HG03342 (cell line): ENCODE results near the gene SLC35E1.

Experiments
- ATAC-seq: cut with Tn5 transposase; IDR thresholded peaks from one replicate; pipeline ENCODE4 v1.9.1; 2021; ENCODE audit warnings: mild to moderate bottlenecking, moderate library complexity; ENCODE audit not compliant: unreplicated experiment

Gene SLC35E1

DNA sequence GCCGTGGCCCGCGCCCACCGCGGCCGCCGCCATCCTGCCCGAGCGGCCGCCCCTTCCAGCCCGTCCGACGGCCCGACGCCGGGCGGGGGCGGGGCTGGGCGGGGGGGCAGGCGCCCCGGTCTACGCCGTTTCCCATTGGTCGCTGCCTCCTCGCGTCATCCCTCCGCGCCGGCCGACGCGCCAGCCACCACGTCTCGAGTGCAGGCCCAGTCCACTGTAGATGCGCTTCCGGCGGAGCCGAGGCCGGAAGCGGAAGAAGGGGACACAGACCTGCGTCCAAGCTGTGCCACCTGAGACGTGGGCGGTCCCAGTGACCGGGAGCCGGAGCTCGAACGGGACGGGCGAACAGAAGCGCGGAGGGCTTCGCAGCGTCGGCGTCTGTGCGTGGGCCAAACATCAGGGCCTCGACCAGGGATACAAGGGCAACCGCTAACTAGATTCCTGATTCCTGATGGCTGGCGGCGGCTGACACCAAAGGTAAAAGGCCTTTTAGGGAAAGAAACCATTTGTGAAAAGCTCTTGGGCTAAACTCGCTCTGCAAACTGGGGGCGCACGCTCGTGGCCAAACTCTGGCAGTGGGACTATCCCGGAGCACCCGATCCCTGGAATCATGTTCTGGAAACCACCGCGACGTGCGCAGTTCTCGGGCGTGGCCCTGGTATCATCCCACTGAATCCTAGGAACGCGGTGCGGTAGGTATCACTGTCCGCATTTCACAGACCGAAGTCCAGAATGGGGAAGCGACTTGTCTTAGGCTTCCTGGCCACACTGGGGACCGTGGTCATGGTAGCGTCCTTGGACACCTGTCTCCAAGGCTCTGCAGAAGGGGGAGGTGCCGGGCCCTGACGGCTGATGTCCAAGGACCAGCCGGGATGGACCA is at the start of gene SLC35E1:
Gene SLC35E1 (minus strand): TSS at position 84 of the 880 bp plus-strand sequence. CDS start 51 bp downstream, at position 33.
- ATAC-seq, result peak; percentile 82

DNA sequence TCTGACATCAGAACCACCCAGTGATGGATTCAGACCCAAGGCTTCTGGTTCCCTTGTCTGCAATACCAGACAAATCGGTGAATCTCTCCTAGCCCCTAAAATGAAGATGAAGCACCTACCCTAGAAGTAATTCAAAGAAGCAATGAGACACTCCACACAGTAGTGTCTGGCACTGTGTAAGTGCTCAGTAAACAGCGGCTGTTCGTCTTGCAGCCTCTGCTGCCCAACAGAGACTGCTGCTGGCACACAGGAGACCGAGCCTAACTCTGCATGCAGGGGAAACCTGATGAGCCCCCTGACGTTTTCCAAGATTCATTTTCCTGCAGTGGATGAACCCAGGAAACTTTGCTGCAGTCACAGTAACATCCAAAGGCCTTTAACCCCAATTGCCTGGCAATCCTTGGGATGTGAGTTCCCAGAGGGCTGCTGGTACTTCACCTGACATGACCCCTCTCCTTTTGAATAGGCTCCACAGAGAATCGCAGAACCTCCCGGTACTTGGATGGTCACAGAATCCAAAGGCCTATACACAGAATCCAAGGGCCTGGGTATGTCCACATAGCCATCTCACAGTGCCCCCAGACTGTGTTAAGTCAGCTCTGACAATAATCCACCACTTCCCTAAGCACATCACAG is 49.1 kb upstream of the SLC35E1 start:
- no peak for ATAC-seq

DNA sequence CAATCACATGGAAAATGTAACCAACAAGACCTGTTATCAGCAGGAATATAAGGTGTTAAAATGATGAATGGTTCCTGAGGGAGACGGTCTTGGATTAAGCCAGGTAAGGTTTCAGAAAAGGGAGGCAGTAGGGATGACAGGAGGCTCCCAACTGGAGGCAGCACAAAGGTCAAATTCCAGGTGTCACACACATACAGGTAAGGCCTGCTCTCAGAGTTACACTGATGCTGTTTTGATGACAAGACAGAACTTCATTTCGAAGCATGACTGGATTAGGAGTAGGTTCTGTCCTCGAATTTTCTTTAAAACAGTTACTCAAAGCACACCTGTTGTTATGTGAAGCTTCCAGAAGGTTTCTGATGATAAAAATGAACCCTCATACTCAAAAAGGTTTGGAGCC is 48.4 kb upstream of the SLC35E1 start:
- no peak for ATAC-seq

DNA sequence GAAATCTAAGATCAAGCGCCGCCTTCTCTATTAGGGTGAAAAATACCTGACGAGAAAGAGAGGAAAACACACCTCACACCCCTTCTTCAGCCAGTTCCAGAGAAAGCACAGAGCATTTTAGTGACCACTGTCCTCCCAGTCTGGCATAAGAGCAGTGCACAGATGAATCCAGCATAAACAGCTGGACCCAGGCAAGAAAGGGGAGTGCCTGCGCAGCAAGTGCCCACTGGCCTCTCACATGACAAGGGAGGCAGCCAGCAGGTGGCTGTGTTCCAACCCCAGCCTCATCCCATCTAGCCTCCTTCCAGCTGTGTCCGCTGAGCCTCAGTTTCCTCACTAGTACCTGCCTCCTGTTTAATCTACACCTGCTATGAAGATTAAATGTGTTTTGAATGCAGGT is 47.8 kb upstream of the SLC35E1 start:
- ATAC-seq, result no peak

DNA sequence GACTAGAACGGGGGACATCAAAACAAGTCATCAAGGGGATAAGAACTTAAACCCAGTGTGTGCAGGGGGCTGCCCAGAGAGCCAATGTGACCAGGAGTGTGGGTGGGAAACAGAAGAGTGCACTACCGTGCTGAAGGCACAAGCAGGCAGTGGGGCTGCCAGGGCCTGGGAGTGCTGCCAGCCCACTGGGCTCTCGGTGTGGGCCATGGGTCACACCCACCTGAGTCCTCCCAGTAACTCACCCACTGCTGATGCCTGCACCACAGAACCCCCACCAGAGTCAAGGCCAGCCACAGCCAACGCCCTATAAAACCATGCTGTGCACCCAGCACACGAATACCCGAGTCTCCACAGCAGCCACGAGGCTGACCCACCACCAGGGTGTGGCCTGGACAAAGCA is 47.2 kb upstream of the SLC35E1 start:
- no peak for ATAC-seq

DNA sequence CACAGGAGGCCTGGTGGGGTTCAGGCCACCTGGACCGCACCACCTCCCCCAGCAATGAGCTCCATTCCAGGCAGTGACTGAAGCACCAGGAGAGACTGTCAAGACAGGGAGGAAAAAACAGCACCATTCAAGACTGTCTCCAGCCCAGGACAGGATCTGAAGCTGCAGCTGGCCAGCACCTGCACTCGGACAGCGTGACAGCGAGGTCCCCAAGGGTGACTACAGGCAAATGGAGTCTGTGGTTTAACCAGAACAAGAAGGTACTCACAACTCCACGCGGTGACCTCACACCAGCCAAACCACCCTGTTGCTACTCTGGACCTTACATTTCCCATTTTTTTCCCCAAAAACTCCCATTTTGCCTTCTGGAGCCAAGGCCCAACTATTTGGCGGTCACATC is 46.0 kb upstream of the SLC35E1 start:
- ATAC-seq, result no peak

DNA sequence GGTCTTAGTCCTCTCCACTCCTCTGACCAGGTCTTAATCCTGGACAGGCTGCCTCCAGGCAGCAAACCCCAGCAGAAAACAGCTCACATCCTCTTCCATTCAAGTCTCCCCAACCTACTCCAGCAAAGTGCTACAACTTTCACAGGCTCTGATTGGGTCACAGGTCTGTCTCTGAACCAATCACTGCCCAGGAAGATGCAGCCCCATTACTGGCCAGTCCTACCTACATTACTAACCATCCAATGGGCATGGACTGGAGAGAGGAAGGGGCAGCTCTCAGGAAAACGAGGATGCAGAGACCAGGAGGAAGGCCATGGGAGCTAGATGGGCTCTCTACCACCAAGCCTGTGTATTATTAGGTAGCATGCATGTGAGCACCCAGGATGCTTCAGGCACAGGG is 43.6 kb upstream of the SLC35E1 start:
- ATAC-seq, result no peak

DNA sequence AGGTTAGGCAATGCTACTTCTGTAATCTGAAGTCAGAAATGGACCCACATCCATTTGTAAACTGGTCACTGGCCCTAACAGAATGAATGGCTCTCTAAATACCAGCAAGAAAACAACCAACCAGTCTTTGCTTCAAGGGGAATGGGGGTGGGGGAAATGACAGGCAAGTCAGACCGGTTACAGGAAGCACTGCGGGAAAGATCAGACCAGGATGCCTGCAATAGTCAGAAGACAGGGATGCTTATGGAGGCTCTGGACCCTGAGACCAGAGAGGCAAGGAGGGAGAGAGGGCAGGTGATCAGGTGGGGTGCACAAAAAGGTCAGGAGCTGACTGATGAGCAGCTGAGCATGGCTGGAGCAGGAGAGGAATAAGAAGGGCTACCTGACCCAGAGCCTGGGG is 42.7 kb upstream of the SLC35E1 start:
- no peak for ATAC-seq

DNA sequence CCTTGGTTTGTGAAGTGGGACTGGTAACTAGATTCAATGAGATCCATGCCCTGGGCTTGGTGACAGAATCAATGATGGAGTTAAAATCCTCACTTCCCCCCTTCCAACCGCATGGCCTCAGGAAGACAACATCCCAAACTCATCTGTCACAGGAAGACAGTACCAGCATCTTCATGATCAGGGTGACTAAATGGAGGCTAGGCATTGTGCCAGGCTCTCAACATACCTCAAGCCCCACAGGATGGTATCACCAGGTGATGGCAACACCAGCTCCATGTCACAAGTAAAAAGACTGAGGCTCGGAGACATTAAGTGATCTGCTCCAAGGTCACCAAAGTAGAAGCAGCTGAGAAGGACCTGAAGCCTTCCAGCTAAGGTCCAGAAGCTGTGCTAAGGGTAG is 41.6 kb upstream of the SLC35E1 start:
- ATAC-seq, result no peak

DNA sequence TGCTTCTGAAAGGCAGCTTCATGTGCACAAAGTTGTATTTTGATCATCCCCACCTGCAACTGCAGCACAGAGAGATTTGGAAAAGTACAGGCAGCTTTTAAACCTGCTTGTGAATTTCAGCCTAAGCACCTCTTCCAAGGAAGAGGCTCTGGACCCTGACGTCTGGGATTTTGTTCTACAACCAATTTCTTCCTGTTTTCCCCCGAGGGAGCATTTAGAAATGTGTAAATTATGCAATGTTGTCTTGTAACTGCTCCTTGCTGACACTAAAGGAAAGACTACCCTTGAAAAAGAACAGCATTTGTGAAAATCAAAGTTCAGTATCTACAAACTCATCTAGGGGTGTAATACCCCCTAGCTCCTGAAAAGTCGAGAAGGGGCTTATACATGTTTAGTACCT is 40.4 kb upstream of the SLC35E1 start:
- no peak for ATAC-seq

DNA sequence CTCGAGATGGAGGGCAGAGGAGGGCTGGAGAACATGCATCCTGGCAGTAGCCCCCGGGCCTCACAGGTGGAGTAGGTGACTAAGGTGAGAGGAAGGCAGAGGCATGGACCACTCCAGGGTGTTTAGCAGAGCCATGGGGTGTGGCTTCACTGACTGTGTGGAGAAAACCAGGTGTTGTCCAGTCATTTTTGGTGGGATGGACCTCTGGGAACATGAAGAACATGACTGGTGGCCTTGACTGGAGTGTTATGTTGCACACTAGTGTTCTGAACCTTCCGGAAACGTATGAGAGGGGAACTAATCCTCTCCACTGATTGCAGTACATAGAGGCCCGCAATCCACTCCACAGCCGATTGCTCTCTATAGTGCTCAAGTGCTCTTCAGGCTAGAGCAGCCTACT is 38.9 kb upstream of the SLC35E1 start:
- ATAC-seq, result no peak

DNA sequence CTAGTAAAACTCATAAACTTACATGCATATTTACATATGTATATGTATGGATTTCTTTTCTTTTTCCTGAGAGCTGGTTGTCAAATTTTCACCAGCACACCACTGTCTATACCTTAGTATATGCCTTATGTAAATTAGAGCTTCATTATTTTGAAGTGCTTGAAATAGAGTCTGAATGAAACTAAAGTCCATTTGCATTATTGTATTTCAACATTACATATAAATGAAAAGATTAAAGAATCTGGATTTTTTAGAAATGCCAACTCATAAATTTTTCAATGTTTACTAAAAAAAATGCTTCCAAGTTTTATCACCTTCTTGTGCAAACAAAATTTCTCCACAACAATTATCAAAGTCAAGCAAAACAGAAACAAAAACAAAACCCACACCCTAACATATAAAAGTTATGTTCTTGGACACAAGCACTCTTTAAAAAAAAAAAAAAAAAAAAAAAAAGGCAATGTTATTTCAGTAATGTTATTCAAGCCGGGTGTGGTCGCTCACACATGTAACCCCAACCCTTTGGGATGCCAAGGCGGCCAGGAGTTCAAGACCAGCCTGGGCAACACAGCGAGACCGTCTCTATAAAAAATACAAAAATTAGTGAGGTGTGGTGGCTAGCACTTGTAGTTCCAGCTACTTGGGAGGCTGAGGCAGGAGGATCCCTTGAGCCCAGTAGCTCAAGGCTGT is 37.4 kb upstream of the SLC35E1 start:
- no peak for ATAC-seq

DNA sequence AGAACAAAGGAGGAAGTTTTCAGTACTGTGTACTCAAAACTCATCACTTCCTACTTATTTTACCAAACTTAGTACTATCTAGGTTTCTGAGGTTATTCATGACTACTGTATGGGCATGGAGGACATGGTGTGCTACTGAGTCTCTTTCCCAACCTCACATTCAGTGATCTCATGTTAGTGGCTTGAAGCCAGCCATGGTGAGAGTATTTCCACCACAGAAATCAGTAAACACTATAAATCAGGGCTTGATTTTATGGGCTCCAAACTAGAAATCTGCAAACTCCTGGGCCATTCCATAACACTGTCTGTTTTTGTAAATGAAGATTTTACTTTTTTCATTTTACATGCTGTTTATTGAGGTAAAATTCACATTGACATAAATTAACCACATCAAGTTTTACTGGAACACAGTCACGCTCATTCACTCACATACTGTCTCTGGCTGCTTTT is 36.1 kb upstream of the SLC35E1 start:
- no peak for ATAC-seq

DNA sequence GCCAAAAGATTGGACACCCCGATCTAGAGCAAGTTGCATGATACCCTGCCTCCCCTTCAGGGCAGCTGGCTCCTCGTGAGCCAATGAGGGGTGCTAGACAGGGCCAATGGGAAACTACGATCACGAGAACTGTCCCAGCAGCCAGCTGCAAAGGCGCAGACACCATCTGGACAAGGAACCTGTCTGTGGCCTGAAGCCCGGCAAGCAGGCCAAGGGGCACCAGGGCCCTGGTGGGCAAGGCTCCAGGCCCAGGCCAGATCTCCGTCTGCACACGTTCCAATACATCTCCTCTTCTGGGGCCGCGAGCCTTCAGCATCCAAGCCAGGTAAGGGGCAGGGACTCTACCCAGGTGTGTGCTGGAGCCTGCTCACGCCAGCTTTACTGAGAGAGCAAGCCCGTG is 35.6 kb upstream of the SLC35E1 start:
- ATAC-seq, result no peak

DNA sequence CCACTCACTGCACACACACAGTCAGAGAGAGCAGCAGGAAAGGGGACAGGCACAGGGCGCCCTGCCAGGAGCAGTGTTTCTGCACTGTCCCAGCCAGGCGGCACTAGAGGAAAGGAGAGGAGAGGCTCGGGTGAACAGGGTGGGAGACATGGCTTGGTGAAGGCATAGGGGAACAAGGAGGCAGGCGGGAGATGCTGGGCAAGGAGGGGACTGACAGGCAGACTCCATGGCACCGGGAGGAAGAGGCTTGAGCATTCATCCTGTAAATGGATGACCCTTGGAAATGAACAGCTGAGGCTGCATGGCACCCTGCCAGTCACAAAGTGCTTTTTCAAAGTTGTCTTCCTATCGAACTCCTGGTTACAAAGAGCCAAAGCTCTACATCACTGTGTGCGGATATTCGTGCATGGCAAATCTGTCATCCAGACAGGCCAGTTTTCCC is 33.4 kb upstream of the SLC35E1 start:
- ATAC-seq, result no peak

DNA sequence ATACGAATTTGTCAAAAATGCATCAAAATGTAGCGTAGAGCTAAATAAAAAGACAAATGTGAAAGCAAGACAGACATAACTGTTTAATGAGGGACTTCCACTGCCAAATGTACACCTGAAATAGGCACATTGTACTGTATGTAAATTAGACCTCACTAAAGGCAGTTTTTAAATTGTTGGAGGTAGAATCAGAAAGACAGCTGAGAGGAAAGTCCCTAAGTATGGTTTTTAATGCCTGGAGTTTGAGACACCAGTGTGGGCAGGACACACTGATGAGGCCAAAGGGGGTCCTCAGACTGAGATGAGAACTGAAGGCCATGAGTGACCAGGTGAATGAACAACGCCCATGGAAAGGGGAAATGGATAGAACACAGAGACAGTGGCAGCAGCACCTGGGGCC is 32.9 kb upstream of the SLC35E1 start:
- no peak for ATAC-seq

DNA sequence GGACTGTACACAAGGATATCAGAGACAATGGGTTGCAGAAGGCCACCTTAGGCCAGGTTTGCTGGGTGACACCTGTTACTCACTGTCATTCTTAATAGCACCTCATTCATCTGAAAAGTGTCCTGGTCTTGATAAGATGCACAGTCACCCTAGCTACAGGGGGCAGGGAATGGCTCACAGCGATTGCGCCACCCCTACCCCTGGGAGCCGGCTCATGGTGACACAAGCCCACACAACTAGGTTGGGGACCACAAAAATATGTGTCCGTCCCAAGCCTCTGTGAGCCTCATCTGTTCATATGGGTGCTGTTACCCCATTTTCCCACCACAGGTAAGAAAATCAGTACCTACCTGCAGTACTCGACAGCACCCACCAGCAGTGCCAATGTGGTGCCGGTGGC is 32.4 kb upstream of the SLC35E1 start:
- no peak for ATAC-seq

DNA sequence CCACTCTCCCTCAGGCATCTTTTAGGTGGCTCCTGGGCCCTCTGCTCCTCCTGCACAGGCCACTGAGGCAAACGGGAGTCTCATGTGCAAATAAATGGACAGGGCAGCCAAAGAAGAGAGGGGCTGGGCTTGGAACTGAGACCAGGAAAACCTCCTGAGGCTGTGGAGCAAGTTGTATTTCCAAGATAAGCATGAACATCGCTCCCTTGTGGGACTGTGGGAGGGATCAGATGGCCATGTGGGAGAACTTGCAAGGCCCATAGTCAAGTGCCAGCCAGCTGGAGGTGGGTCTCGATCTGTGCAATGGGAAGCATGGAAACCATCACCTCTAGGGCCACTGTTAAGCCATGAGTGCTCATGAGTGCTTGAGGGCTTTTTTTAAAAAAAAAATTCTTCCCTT is 30.9 kb upstream of the SLC35E1 start:
- ATAC-seq, result no peak

DNA sequence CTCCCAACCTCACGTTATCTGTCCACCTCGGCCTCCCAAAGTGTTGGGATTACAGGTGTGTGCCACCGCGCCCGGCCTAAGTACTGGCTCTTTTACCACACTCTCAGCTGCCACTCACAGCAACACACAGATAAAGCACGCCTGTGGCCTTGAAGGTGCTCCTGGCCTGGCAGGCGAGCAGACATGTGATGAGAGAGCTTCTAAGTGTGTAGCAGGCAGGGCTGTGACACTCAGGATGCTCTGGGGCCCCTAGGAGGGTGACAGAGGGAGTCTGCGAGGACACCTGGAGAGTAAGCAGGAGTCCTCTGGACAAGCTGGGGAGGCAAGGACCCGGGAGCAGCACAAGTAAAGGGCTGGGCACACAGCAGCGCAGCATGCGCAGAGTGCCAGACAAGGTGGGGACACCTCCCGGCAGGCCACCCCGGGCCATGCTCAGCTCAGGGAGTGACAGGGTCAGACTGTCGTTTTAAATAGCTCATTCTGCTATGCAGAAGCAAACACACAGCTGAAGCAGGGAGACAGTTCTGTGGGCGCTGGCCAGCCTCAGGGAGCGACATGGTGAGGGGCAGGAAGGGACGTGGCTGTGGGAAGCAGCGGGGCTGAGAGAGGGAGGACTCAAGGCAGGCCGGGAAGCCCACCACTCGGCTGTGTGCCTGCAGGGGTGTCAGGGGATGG is 29.3 kb upstream of the SLC35E1 start:
- no peak for ATAC-seq

DNA sequence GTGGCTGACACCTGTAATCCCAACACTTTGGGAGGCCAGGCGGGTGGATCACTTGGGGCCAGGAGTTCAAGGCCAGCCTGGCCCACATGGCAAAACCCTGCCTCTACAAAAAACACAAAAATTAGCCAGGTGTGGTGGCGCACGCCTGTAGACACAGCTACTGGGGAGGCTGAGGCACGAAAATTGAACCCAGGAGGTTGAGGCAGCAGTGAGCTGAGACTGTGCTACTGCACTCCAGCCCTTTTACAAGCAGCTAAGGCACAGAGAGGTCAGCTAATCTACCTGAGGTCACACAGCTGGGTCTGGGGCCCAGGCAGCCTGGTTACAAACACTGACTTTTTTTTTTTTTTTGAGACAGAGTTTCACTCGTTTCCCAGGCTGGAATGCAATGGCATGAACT is 28.6 kb upstream of the SLC35E1 start:
- ATAC-seq, result no peak

DNA sequence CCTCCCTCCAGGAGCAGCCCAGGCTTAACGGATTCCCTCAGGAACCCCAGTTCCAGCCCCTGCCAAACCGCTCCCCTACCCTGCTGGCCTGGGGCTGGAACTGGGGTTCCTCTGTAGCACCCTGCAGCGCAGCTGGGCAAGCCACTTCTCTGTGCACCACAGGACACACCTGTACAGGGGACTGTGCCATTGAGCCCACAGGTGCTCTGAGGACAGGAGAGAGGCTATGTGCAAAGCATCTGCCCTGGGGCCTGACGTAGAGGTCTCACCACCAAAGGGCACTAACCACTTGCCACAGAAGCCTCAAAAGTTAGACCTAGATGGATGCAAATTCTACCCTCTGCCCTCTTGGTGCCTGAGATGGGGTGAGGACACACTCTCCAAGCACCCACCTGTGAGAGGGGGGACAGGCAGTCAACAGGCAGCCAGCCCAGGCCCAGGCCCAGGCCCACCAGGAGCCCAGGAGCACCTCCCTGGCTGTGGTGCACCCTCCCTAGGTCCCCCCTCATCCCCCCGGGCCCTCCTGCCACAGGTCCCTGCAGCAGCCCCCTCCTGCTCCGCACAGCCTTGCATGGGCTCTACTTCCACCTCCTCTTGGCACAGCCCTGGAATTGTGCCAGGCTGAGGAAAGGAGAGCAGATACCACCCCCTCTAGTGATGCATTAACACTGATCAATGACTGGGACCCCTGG is 27.6 kb upstream of the SLC35E1 start:
- ATAC-seq, result no peak
